GM12801 (cell line): ENCODE results near the gene GRWD1.

Experiments
- CTCF ChIP-seq: IDR thresholded peaks from one replicate; pipeline ENCODE4 v1.5.1; 2011; ENCODE audit warnings: control low read depth; ENCODE audit not compliant: insufficient read length; ENCODE audit errors: extremely low read depth

Gene GRWD1

GRCh38 chr19:48415806-48416221, 30.0 kb upstream of the GRWD1 start:
- no peak for TF ChIP-seq CTCF

- no peak for TF ChIP-seq CTCF
Observed at GRCh38 chr19:48417421-48417820, 28.4 kb upstream of the GRWD1 start.

- no peak for TF ChIP-seq CTCF
Observed at GRCh38 chr19:48418317-48419064, 27.3 kb upstream of the GRWD1 start.

- TF ChIP-seq CTCF = no peak
Observed at GRCh38 chr19:48419158-48419920, 26.4 kb upstream of the GRWD1 start.

GRCh38 chr19:48421548-48421947, 24.2 kb upstream of the GRWD1 start:
- TF ChIP-seq CTCF = no peak

- no peak for TF ChIP-seq CTCF
Observed at GRCh38 chr19:48424694-48425219, 21.0 kb upstream of the GRWD1 start.

- TF ChIP-seq CTCF = no peak
Observed at GRCh38 chr19:48428670-48429069, 17.1 kb upstream of the GRWD1 start.
